Neural progenitor cell (in vitro differentiated cells): ENCODE data around the gene TMEM95.

ENCODE experiments used
- CTCF ChIP-seq: fragments of 200-600 bp; sonication (generic); IDR thresholded peaks from 2 replicates; pipeline ENCODE4 v1.5.1; 2017; ENCODE audit warnings: antibody characterized with exemption, mild to moderate bottlenecking
- EZH2 ChIP-seq: fragments of 200-600 bp; sonication (generic); IDR thresholded peaks from 2 replicates; pipeline ENCODE4 v1.6.1; 2017; ENCODE audit warnings: antibody characterized with exemption, mild to moderate bottlenecking, moderate library complexity

GRCh38 chr17:7379134-7379533, 24.2 kb downstream of the TMEM95 start:
- TF ChIP-seq CTCF = no peak
- TF ChIP-seq EZH2 = no peak
